Activated naive CD8-positive, alpha-beta T cell treated with anti-CD3 and anti-CD28 coated beads, Interleukin-2, amount 50 U/mL, for 16 hours (primary cell): ENCODE measurements around the gene TMEM187.

Experiments used
- DNase-seq: peaks from one replicate; pipeline ENCODE4 v3.0.0-alpha.2; 2020; ENCODE audit warnings: low read depth, low spot score

The TMEM187 gene

DNA sequence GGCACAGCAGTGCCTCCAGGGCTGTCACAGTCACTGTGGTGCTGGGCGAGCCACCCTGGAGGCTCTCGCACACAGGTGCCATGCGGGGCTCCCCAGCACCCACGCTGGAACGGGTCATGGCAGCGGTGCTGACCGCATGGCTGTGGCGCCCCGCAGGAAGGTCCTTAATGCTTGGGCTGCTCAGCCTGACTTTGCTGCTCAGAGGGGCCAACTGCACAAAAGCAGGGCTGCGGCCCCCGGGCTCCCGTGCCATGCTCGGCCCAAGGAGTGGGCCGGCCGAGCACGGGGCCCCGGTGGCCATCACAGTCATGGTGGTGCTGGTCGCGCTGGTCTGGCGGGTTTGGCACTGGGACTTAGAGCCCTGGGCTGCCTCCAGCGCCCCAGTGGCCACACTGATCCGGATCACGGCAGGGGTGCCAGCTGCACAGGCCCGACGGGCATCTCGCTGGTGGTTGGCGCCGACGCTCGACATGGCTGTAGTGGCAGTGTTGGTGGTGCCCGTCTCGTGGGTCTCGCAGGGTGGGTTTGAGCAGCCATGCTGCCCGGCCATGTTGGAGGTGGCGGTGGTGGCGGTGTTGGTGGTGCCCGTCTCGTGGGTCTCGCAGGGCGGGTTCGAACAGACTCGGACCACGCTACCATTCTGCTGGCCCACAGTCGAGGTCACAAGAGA, 17.9 kb upstream of the TMEM187 start:
- DNase-seq: no peak

DNA sequence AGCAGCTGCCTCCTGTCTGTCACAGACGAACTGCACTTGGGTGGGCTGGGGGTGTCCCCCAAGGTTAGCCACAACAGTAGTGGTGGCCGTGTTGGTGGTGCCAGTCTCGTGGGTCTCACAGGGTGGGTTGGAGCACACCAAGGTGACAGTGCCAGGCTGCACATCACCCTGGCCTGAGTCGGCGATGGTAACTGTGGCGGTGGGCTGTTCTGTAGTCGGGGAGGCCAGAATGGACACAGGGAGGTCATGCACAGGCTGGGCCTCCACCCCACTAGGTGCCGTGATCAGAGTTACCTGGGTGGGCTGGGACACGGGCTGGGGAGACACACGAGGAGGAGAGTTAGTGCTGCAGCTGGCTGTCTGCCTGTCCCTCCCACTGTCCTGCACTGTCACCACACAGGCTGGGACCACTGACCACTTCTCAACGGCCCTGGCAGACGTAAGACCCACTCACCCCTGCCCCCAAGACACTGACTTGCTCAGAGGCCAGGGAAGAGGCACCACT, 17.3 kb upstream of the TMEM187 start:
- no peak for DNase-seq

DNA sequence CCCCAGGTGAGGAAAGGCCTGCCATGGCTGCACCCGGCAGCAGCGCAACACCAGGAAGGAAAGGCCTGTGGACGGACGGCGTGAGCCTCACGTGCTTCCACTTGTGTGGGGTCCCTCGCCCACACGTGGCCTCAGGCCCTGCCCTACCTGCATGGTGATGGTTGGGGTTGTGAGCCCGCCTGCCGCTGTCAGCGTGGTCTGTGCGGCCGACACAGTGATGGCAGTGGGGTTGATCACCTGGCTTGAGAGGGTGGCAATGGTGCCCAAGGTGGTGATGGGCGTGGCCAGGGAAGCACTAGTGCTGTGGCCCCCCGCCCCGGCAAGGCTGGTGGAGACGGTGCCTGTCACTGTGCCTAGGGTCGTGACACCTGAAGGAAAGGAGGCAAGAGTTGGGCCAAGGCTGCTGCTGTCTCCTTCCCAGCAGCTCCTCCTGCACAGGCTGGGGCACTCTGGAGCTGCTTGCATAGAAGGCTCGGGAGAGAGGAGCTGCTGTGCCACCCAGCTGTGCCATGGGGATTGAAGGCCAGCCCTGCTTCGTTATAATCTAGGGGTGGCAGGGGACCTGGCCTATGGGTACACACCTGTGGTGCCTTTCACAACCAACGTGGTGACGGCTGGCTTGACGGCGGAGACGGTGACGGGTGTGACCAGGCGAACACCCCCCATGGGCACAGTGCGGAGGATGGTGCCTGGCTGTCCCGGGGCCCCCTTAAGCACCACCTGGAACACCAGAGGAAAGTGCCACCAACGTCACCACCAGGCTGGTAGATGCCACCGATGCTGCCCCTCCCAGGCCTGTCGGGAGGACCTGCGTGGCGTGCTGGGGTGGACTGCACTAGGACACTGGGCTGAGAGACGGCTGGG, 16.3 kb upstream of the TMEM187 start:
- DNase-seq: no peak

DNA sequence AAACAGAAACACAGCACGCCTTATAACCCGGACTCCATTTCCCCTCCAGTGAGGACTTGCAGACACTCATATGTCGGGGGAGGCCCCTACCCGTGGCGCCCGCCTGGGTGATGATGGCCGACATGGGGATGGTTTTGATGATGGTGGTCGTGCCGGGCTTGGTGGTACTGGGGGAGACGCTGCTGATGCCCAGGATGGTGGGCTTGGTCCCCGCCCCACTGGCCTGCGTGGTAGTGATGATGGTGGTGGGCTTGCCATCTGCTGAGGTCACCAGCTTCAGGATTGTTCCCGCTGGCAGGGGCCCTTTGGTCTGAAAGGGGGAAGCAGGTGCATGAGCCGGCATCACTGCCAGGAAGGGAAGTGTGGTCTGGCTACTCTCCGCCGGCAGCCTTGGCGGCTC, 15.3 kb upstream of the TMEM187 start:
- DNase-seq: no peak

DNA sequence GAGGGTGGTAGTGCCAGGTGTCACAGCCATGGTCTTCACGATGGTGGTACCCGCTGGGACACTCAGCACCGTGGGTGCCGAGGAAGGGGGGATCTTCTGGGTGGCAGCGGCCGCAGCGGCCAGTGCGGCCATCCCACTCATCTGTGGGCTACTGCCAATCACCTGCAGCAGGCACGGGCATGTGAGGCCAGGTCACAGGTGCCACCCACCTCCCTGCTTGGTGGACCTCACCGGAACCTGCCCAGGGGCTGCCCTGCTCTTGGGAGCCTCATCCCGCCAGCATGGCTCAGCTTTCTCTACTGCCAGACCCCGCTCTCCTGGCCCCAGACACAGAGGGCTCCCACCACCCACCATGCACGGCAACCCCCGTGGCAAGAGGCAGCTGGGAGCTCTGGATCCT, 13.9 kb upstream of the TMEM187 start:
- no peak for DNase-seq

DNA sequence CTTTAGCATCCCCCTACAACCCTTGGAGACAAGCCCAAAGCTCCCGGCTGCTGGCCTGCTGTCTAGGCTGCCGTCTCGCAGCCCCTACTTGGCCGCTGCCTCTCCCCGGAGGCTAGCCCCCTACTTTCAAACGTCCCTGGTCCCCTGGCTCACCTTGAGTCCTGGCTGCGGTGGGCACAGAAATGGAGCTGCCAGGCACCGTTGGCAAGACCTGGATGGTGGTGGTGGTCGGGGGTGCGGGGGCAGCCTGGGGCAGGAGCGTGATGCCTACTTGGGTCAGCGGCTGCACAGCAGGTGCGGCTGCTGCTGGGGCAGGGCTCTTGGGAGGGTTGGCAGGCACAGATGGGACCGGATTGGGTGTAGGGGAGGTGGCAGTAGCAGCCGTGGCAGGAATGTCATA, 12.9 kb upstream of the TMEM187 start:
- DNase-seq: no peak

DNA sequence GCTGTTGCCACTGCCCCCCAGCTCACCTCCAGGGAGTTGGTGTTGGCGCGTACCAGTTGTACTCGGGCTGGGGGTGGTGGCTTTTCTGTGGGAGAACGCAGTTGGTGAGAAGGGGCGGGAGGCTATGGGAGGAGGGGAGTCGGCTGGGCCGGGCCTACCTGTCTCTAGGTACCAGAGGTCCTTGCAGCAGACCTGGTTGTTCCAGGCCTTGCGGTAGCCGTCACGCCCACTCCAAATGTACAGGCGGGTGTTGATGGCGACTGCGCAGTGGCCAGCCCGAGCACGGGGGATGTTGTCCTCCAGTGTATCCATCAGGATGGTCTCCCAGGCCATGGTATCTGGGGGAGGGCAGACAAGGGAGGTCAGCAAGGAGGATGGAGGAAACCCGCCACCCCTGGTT, 12.5 kb upstream of the TMEM187 start:
- DNase-seq: no peak

DNA sequence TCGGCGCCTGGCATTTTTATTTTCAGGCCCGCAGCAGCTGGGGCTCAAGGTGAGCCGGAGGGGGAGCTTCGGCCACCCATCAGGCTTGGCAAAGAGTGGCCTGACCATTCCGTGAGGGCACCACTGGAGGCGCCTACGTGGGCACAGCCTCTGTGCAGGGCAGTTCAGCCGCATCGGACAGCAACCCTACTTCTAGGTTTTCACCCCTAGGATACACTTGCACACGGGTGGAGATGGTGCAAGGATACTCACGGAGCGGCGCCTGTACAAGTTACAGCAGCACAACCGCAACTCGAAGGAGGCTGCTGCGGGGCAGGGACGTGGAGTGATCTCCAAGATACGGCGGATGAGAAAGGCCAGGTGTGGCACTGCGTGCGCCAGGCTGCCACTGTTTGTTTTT, 11.8 kb upstream of the TMEM187 start:
- no peak for DNase-seq

DNA sequence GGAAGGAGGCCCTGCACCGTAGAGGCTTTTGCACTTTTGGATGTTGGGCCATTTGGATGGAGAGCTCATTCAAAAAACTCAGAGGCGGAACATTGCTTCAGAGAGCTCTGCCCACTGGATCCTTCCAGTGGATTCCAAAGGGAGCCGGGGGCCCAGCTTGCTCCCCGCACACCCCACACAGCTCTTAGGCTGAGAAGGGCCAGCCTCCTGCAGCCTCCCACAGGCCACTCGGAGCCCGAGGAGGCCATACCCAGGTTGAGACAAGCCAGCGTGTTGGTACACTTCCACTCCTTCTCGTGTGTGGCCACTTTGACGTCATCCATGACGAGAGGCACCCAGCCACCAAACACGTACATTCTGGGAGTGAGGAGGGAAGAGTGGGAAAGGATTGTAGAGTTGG, 11.3 kb upstream of the TMEM187 start:
- DNase-seq: no peak

DNA sequence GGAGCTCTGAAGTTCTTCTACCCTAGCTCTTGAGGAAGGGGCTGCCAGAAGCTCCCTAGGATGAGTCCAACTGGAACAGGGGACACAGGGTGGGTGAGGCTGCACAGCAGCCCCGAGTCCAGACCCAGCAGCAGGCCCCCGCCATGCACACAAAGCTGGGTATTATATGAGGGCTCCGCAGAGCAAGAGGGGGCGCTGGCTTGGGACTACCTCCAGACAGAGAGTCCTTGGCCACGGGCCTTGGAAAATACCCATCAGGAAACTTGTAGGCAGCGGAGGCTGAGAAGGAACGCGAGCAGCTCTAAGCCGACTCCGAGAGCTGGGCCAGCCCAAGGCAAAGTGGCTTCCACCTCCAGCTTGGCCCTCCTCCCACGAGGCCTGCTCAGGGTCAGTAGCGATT, 9.0 kb upstream of the TMEM187 start:
- no peak for DNase-seq

DNA sequence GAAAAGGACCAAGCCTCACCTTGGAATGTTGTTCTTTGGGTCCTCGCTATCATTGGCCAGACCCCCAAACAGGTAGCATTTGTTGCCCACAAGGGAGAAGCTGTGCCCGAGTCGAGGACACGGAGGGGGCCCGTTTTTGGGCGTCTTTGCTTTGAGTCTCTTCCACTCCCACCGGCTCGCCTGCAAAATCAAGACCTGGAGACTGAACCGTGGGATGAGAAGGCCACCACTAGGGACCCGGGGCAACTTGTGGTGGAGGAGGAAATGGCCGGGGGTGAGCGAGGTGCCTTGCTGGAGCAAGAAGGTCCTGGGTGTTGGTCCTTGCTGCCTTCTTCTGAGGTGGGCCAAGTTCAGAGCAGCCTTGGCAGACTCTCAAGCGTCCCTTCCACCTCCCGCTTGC, 8.4 kb upstream of the TMEM187 start:
- no peak for DNase-seq

DNA sequence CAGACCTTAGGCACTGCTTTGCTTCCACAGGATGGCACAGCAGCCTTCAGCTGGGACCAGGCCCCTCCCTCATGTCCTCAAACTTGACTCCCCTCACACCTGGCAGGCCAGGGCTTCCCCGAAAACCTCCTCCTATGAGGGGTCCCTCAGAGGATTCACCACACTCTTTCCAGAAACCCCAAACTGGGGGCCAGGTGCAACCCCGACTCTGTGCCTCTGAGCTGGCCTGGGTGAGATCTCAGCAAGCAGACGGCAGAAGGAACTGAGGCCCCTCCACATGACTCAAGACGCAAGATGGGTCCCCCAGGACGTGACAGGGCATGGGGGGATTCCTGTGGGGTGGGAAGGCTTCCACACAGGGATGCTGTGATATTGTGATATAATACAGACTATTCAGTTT, 7.1 kb upstream of the TMEM187 start:
- DNase-seq: no peak

DNA sequence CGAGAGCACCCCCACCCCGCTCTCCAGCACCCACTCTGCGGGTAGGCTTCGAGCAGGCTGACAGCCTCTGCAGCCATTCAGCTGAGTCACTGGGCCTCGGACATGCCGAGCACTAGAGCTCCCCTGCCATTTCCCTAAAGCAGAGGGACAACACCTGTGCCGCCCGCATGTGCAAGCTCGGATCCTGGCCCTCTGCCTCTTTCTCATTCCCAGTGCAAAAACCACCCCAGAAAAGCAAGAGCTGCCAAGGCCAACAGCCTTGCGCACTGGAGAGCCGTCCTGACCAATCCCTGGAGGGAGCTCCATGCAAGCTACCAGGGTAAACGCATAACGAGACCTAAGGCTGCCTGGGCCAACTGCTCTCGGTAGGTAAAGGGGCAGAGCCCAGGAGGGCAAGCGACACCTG, 6.3 kb upstream of the TMEM187 start:
- DNase-seq: no peak

DNA sequence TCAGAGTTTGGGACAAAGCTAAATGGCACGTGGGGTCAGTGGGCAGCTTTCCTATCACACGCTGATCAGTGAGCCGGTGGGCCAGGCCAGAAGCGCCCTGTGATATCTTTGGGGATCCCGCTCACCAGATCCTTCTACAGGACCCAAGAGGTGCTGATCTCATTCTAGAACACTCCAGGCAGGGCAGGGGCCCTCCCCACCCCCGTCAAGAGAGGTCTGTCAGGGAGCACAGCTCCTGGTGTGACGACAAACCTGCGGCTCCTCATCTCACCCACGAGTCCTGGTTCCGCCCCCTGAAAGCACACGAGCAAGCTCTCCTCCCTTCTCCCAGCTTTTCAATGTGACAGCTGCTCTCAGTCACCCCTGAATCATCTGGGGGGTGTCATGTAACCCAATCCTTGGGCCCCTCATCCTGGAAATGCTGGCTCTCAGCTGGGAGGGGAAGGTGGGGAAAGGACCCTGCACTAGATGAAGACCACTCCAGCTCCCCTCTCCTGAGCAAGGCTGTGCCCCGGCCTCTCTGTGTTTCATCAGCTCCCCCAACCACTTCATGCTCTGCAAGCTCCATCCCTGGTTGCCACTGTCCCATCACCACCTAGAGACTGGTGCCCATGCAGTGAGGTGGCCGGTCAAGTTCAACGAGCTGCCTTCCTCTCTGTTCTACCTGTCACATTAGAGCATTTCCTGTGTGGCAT, 5.6 kb upstream of the TMEM187 start:
- DNase-seq: no peak

DNA sequence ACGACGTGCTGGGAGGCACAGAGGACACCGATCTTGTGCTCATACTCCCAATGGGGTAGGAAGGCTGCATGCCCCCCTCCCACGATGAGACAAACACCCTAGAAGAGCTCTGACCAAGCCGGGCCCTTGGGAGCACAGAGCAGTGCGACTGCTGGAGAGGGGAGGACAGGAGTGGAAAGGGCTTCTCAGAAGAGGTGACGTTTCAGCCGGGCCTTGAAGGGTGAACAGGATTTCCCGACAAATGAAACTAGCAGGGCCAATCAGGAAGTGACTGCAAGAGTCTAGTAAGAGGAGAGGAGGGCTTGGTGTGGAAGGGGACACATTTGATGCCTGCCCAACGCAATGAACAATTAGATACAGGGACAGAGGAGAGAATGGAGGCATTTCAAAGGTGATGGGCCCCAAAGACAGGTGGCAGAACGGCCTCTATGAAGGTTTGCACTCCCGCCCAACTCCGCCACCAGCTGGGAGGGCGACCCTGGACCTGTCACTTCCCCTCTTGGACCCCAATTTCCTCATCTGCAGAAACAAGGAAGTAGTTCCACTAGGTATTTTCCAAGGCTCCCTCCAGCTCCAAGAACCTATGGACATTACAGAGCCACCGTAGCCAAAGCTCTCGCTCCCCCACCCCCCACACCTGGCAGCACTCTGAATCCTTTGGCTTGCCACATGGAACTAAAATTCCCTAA, 4.9 kb upstream of the TMEM187 start:
- no peak for DNase-seq

DNA sequence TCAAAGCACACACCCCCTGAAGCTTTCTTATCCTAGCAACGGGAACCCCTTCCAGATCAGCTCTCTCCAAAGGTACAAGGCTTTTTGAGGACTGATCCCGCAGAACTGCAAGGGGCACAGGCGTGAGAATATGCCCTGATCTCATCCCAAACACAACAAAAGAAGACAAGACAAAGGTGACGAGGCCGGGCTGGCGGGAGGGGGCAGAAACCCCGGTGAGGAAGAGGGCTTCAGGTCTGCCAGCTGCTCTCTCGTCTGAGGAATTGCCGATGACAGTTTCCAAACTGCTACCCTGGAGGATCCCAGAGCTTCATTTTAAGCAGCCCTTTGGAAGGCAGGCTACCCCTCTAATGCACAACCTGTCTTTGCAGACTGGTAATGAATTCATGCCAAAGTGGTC, 4.3 kb upstream of the TMEM187 start:
- DNase-seq: no peak

DNA sequence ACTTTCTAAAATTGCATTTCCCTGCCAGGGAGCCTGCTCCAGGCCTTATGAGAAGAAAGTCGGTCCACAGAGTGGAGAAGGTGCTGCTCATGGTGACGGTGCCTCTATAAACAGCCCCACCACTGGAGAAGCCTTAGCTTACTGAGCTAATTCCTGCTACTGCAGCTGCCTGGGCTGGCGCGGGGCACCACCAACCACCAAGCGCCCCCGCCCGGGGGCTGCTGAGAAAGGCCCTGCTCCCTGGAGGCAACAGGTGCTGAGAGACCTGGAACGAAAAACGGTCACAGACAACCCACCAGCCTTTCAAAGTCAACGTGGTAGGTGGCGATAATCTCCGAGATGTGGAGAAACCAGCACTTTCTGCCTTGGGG, 3.8 kb upstream of the TMEM187 start:
- no peak for DNase-seq

DNA sequence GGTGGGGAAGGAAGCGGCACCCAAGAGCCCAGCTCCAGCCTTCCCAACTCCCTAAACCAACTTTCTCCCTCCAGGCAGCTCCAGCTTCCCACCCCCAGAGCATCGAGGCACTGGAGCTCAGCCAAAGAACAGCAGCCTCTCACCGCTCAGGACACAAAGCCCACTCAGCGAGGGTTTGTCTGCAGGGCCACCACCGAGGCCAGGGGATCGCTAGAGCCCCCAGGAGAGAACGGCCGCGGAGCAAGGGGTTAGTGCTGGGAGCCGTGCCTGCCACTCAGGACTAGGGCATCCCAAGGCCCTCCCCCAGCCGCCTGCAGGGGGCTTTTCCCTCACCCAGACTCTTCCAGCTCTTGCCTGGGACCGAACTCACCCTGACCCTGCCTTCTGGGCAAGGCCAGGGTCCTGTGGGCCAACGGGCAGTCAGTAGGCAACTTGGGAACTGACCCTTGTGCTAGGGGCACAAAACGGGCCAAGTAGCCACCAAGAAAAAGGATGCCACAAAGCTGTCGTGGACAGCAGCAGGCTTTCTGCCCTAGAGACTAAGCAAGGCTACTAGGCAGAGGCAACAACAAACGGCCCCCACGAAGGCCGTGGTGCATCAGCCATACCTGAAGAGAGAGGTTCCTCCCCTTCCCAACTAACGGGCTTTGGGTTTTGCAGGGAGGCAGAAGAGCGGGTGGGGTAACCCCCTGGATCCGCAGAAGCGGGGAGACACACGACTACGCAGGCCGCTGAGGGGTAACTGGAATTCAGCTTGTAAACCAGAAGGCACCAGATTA, 3.2 kb upstream of the TMEM187 start:
- no peak for DNase-seq

DNA sequence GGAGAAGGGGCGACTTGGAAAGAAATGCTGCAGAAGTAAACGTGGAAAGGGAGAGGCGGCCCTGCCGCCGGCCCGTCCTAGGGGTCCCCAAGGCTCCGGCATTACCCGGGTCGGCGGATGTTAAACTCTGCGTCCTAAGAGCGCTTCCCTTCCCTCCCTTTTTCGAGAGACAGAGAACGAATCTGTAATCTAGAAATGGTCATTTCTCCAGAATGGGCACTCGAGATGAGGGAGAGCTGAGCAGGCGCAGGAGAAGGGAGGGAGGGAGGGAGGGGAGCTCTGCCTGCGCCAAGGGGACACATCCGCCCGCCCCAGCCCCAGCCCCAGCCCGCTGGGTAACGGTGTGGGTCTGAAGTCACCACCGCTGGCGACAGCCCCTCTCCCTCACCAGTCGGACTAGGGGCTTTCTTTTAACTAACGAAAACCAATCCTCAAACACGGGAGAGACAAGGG, 2.6 kb upstream of the TMEM187 start:
- DNase-seq: no peak

DNA sequence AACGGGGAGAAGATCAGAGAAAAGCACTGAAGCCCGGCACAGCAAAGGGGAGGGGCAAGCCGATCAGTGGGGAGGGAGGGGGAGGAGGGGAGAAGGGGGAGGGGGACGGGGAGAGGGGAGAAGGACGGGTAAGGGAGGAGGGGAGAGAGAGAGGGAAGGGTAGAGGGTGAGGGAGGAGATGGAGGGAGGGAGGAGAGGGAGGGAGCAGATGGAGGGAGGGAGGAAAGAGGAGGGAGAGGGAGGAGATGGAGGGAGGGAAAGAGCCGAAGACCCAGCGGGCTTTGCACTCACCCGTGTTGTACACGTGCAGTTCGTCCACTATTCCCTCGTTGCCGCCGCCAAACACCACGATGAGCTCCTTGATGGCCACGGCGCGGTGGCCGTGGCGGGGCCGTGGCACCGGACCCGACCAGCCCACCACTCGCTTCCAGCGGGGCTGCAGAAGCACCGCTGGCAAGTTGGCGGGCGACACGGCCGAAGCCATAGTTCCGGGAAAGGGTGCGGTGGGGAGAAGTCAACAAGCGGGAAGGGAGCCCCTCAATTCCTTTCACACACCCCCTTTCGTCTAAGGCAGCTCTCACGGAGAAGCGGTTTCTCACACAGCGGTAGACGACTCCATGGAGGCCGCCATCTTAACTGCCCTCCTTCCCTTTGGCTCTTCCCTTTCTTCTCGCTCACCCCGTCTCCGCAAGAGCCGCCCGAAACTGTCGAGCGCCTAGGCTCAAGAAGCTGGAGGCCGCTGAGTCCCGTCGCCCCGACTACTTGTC, 2.0 kb upstream of the TMEM187 start:
- no peak for DNase-seq

DNA sequence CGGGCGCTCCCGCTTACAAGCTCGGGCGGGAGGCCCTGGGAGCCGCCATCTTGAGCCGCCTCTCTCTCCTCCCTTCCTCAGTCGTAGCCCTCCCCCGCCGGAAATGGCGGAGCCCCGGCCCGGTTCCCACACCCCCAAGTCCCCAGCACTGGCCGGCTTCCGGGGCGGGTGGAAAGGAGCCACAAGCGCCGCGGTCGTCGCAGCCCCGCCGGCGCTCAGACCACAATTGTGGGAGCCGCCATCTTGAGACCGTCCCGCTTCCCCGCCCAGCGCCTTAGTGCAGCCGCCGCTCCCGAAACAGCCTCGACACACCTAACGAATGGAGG, 1.5 kb upstream of the TMEM187 start:
- DNase-seq: peak; percentile 55
